PC-3 (cell line): ENCODE measurements around the gene POU4F2.

Experiments
- CTCF ChIP-seq: fragments of 300-600 bp; sonication (generic); conservative IDR thresholded peaks from 2 replicates; pipeline ENCODE4 v1.5.1; 2017; ENCODE audit warnings: antibody characterized with exemption, low read depth, mild to moderate bottlenecking, low read length
- EZH2 ChIP-seq: fragments of 300-600 bp; sonication (generic); IDR thresholded peaks from one replicate; pipeline ENCODE4 v1.6.1; 2017; ENCODE audit warnings: antibody characterized with exemption, mild to moderate bottlenecking, low read length; ENCODE audit not compliant: unreplicated experiment

GRCh38 chr4:146638786-146639505, at the start of gene POU4F2:
- TF ChIP-seq CTCF (no peak), EZH2 (no peak)
